Ovary (tissue), 9 donors: ENCODE results near the gene NHERF1. TPM values are rescaled to one million over a fixed set of nuclear protein-coding genes. Genes with fewer than 3 reads are reported as not detected.

Source experiments
- DNase-seq, 5 donors: peaks; one replicate each; pipeline ENCODE4 v3.0.0-alpha.2; 2019 to 2020
- H3K27ac ChIP-seq, 2 donors: fragments of 200-600 bp; one replicate each; pipeline versions ENCODE4 v1.5.1 to v1.8.0; 2019 to 2022
- H3K27me3 ChIP-seq: fragments of 200-600 bp; one replicate; pipeline ENCODE4 v1.8.0; 2022
- H3K36me3 ChIP-seq: fragments of 200-600 bp; sonication (generic); one replicate; pipeline ENCODE4 v1.5.1; 2019
- H3K4me1 ChIP-seq: one replicate; pipeline ENCODE4 v1.8.1; 2013; ENCODE audit warnings: mild to moderate bottlenecking, moderate library complexity; ENCODE audit not compliant: insufficient read depth
- H3K4me3 ChIP-seq: fragments of 200-600 bp; sonication (generic); one replicate; pipeline ENCODE4 v1.5.1; 2017
- H3K9me3 ChIP-seq, 2 donors: fragments of 200-600 bp in 1 of 2; sonication (generic) in 1 of 2; one replicate each; pipeline versions ENCODE4 v1.5.1 to v1.8.1; 2013 to 2019; ENCODE audit warnings: mild to moderate bottlenecking in 1 of 2, moderate library complexity in 1 of 2
- EP300 ChIP-seq: sonication (generic); formaldehyde crosslinking; IDR thresholded peaks from one replicate; pipeline ENCODE4 v1.6.1; 2017; ENCODE audit warnings: antibody characterized with exemption
- POLR2A ChIP-seq: fragments of 450-650 bp; IDR thresholded peaks from one replicate; pipeline ENCODE4 v1.6.1; 2017; ENCODE audit warnings: antibody characterized with exemption, mild to moderate bottlenecking, moderate library complexity
- WGBS, 3 donors: extraction: QIAGEN DNeasy Blood & Tissue Kit in 1 of 3; methylation state at CpG; one replicate each; pipeline versions ENCODE4 v1.1.5 to v1.1.7; 2013 to 2017; 5-methylcytosine and 5-hydroxymethylcytosine counted together
- intact Hi-C, 4 donors: fragments of 100-400 bp; cut with DNase I; formaldehyde crosslinking; loops; one replicate each; pipeline versions ENCODE4 v1.11.0 to v1.15.1; 2022 to 2023
- polyA plus RNA-seq, 2 donors: library from polyadenylated mRNA; stranded (reverse); fragments of 200-250 nt in 1 of 2; fragments of 350-450 nt in 1 of 2; fragmentation: Illumina TruSeq in 1 of 2; extraction: RNeasy Lipid Tissue Mini Kit (QIAGEN cat#74804) in 1 of 2; gene quantifications; one replicate each; pipeline ENCODE4 v1.2.3, GENCODE V29; 2013 to 2014
- total RNA-seq, 7 donors: library from RNA; depleted of rRNA in 2 of 7; stranded (reverse); fragments of >200 nt in 2 of 7; fragmentation: NEBNext Ultra II Directional in 3 of 7; extraction: Animal tissue kit (Norgen Biotek cat#: 25700) in 3 of 7; gene quantifications; one replicate each; pipeline versions ENCODE4 v1.1.0 to v1.2.4, GENCODE V29; 2016 to 2023
- TF ChIP-seq, protein P1 (sequence below), 3 donors: fragments of 450-650 bp in 2 of 3; fragments of 200-600 bp in 1 of 3; IDR thresholded peaks; one replicate each; pipeline versions ENCODE4 v1.5.1 to v1.8.0; 2016 to 2022; ENCODE audit warnings: antibody characterized with exemption in 3 of 3, mild to moderate bottlenecking in 1 of 3
- donor health status: DM: no; HTN: no; CAD: no; lungs with moderate emphysema.
- donor health status: DM: no; HTN: no; CAD: no.
- donor health status: Bipolar disorder and iron deficiency.
- donor health status: DM: yes; HTN: yes; CAD: no.
- donor health status: DM: no; HTN: no; CAD: no.
- donor health status: DM: yes; HTN: yes; CAD: no.

The NHERF1 gene
- total and polyA plus RNA-seq, 9 donors: 12.1 to 101 (median 21.0) TPM

DNA sequence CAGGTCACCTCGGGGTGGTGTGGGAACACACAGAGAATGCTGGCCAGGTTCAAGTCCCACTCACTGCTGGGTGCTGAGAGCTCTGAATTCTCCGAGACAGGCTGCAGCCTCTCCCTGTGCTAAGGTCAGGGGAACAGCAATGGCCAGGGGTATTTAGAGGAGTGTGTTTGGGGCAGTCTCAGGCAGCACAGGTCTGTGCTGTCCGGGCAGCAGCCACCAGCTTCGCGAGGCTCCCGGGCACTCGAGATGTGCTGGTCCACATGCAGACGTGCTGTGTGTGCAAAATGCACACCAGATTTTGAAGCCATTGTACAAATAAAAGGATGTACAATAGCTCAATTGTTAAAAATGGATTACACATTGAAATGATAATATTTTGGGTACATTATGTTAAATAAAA, 7.1 kb downstream of the NHERF1 start:
- peaks cover 19% of the 10 kb centered on the region for H3K4me1 ChIP-seq
- no peak for DNase-seq
- H3K9me3 ChIP-seq: no peaks in the 10 kb centered on the region
- TF ChIP-seq, protein P1, sequence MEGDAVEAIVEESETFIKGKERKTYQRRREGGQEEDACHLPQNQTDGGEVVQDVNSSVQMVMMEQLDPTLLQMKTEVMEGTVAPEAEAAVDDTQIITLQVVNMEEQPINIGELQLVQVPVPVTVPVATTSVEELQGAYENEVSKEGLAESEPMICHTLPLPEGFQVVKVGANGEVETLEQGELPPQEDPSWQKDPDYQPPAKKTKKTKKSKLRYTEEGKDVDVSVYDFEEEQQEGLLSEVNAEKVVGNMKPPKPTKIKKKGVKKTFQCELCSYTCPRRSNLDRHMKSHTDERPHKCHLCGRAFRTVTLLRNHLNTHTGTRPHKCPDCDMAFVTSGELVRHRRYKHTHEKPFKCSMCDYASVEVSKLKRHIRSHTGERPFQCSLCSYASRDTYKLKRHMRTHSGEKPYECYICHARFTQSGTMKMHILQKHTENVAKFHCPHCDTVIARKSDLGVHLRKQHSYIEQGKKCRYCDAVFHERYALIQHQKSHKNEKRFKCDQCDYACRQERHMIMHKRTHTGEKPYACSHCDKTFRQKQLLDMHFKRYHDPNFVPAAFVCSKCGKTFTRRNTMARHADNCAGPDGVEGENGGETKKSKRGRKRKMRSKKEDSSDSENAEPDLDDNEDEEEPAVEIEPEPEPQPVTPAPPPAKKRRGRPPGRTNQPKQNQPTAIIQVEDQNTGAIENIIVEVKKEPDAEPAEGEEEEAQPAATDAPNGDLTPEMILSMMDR (IDR thresholded peaks at IDR 0.05): no peak
- no peak for TF ChIP-seq POLR2A
- TF ChIP-seq EP300: no peak
- no peak overlapping the region for H3K27ac ChIP-seq
- no peak overlapping the region for H3K4me3 ChIP-seq
- intact Hi-C loops: no loop called here
- H3K36me3 ChIP-seq: no peaks in the 10 kb centered on the region
- 83 to 95% (median 92%) methylated on average over 8 of the region's 8 CpGs for WGBS, 3 donors
- no peaks in the 10 kb centered on the region for H3K27me3 ChIP-seq

DNA sequence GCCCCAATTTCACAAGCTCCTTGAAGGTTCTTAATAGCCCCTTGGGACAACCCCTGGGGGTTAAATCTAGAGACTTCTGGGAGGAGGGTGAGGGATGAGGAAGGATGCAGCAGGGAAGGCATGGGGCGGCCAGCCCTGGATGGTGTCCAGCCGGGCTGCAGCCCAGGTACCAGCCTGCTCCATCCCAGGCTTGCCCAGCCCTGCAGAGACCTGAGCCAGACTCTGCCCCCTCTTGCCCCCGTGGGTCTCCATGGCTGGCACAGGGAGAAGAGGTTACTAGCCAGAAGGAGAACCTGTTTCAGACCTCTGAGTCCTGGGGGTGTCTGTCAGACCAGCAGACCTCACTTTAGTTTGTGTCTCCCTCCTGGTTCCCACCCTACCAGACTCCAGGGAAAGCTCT, 8.5 kb downstream of the NHERF1 start:
- Histone ChIP-seq H3K36me3 (no peaks in the 10 kb centered on the region), H3K27ac (no peak overlapping the region), H3K4me3 (no peak overlapping the region), H3K4me1 (peaks cover 18% of the 10 kb centered on the region), H3K27me3 (no peaks in the 10 kb centered on the region), H3K9me3 (no peaks in the 10 kb centered on the region)
- TF ChIP-seq, protein P1 (IDR thresholded peaks at IDR 0.05): no peak
- TF ChIP-seq POLR2A: no peak
- TF ChIP-seq EP300: no peak
- intact Hi-C loops: no loop called here
- 75 to 82% (median 82%) methylated on average over 3 of the region's 3 CpGs for WGBS, 3 donors
- no peak for DNase-seq

DNA sequence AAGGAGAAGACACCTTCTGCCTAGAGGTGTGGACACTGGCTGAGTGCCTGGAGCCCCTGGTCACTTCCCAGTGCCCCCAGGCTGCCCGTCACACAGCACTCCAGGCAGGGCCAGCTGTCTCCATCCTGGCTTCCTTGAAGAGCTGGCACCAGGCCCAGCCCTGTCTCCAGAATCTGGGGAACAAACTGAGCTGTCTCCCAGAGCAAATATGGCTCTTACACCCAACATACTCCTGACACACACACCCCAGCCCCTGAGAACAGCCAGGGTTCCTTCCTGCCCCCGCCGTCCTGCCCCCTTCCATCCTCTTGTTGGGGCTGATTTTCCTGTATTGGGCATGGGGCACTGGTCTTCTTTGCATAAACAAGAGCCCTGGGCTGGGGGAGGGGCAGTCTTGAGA, 9.1 kb downstream of the NHERF1 start:
- Histone ChIP-seq H3K9me3 (no peaks in the 10 kb centered on the region), H3K27ac (no peak overlapping the region), H3K36me3 (no peaks in the 10 kb centered on the region), H3K27me3 (no peaks in the 10 kb centered on the region), H3K4me3 (no peak overlapping the region), H3K4me1 (peaks cover 18% of the 10 kb centered on the region)
- 68 to 80% (median 78%) methylated on average over 3 of the region's 3 CpGs for WGBS, 3 donors
- peak in 1 of 5 donors; percentile 63 for DNase-seq
- intact Hi-C loops: no loop called here
- no peak for TF ChIP-seq POLR2A
- TF ChIP-seq, protein P1 (IDR thresholded peaks at IDR 0.05): no peak

GRCh38 chr17:74757931-74758847, 9.8 kb downstream of the NHERF1 start:
- DNase-seq: no peak
- intact Hi-C loops: no loop called here
- no peak for TF ChIP-seq POLR2A
- no peak for TF ChIP-seq EP300
- TF ChIP-seq, protein P1 (IDR thresholded peaks at IDR 0.05): no peak
- Histone ChIP-seq H3K4me3 (no peak overlapping the region), H3K27ac (no peak overlapping the region), H3K27me3 (no peaks in the 10 kb centered on the region), H3K36me3 (no peaks in the 10 kb centered on the region), H3K9me3 (no peaks in the 10 kb centered on the region), H3K4me1 (peaks cover 18% of the 10 kb centered on the region)
- 44 to 54% (median 54%) methylated on average over 26 of the region's 26 CpGs for WGBS, 3 donors
